ENCODE results near the gene C1QL4.

- TF ChIP-seq PPARA (CRISPR knock-in tag; IDR thresholded peaks at IDR 0.05; ENCODE audit: borderline replicate concordance) (no peak), PATZ1 (CRISPR knock-in tag; IDR thresholded peaks at IDR 0.05; ENCODE audit: borderline replicate concordance) (no peak), ZFP3 (CRISPR knock-in tag; IDR thresholded peaks at IDR 0.05) (no peak), ZC3H10 (CRISPR knock-in tag; IDR thresholded peaks at IDR 0.05) (no peak), TCF4 (CRISPR knock-in tag; IDR thresholded peaks at IDR 0.05; ENCODE audit: borderline replicate concordance) (no peak)
Measured at GRCh38 chr12:49375406-49375805, 38.4 kb upstream of the C1QL4 start.

Data from SK-N-SH treated with all-trans-retinoic acid at 6 μM for 48 hours (cell line).